GM21529 (cell line): ENCODE results near the gene SUPT3H.

Experiments
- ATAC-seq: cut with Tn5 transposase; IDR thresholded peaks from one replicate; pipeline ENCODE4 v1.9.1; 2021; ENCODE audit not compliant: unreplicated experiment

The SUPT3H gene

DNA sequence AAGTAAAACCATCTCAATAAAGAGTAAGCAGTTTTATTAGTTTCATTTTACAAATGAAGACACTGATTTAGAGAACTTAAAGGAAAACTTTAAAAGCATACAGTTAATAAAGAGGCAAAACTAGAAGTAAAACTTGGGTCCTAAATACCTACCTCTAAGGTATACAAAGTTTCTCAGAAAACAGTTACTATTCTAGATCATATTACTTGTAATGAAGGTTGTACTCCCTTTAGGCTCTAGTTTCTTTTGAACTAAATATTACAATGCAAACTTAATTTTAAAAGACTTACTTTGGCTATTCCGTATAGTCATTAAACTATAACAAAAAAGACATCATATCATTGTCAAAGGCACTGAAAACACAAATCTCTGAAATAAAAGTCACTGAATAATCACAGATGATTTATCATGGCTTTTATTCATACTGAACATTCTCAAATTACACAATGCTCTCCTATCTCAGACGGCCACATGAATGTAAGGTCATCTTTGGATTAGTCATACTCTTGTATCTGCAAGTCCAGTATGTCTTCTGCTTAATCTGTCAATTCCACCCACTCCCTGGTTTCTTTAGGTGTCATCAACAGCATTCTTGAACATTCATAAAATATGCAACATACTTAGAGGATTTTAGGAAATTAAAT lies 411.2 kb downstream of the SUPT3H start:
- no peak for ATAC-seq

DNA sequence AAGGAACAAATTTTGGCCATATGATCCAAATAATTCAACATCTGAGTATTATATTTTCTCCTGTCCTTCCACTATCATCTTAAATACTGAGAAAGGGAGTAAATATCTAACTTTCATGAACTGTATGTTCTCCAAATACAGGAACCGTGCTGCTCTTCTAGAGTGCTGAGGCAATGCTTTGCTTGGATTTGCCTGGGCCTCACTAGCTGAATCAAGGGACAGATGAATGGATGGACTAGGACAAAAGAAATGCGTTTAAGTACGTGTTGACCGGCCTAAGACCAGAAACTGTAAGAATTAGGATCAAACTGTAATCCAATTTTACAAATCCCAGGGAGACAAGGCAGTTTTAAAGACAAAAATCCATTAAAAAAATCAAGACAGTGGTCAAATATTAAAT lies 412.0 kb downstream of the SUPT3H start:
- no peak for ATAC-seq

DNA sequence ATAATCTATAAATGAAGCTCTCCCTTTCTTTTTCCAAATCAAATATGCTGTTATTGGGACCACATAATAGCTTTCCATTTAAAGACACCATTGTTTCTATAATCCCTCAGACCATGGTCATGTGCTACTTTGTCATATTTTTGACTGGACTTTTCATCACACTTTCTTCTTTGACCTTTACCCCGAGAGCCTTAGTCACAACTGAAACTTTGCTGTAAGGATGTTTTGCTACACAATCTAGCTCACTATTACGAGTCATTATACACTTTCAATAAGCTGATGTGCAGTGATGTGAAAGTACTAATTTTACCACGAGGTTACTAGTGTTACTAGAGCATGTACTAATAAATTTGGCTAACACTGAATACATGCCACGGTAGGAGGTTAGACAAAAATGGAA lies 416.8 kb downstream of the SUPT3H start:
- no peak for ATAC-seq

DNA sequence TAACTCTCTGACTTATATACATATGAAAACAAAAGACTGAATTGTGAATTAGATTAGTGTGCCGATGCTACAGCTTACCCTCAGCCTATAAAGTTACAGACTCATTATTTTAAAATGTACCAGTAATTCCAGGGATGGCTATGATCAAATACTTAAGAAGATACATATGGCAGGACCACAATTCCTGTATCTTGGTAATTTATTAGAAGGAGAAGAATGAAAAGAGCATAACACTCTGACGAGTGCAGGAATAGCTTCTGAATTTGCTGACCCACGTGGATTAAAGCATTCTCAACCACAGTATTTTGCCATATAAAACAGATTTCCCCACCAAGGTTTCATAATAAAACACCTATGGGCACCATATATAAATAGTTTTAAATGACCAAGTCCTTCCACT lies 418.1 kb downstream of the SUPT3H start:
- ATAC-seq: no peak

DNA sequence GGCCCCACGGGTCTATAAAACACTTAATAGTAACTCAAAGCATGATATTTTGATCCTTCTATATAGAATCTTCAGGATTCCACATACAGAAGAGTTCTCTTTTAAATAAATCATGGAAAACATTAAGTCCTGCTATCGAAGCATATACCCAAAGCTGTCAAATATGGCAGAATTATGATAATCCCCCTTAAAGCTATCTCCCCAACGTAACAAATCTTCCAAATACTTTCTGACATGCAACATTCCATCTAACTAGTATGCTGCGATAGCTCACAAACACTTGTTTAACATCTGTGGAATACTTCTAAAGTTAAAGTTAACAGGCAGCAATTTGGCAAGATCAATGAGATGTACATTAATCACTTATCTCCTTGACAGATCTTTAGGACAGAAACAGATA lies 420.6 kb downstream of the SUPT3H start:
- ATAC-seq: no peak

- ATAC-seq: no peak
These were observed 421.3 kb downstream of the SUPT3H start for GRCh38 chr6:44956396-44956795.

- ATAC-seq: no peak
These were observed 422.6 kb downstream of the SUPT3H start for GRCh38 chr6:44955145-44955544.

DNA sequence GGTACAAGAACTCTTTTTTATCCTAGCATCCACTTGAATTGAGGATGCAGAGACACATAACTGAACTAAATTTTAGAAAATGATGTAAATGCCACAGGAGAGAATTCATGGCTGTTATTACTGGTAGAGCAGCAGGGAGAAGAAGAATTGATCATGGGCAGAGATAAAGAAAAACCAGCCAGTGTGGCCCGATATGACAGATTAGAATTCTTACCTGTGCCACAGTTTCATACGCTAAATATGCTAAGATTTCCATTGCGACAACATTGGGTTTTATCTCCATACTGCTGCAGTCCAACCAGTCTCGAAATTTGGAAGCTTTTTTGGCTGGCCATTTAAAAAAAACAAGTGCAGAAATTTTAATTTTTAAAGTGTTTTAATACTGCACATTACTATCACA lies 423.5 kb downstream of the SUPT3H start:
- ATAC-seq: no peak

DNA sequence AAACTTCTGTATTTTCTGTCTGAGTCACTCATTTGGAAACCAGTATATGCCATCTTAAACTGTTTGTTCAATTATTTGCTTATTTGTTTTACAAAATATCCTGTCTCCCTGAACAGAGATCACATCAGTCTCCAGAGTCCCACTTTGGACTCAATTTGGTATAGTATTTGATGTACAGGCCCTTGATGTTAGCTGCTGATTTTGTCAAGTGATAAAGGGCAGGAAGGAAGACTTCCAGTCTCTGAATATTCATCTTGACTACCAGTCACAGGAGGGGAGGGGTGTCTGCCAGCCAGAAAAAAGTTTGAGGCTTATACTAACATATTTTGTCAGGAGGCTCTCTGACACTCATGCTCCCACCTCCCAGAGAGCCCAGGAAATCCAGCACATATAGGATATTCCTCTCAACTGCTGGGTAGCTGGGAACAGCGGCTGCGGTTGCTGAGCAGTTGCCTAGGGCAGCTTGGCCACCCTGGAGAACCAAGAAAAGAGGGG lies 426.4 kb downstream of the SUPT3H start:
- ATAC-seq: no peak

- no peak for ATAC-seq
These were observed 428.0 kb downstream of the SUPT3H start for GRCh38 chr6:44949596-44950201.

DNA sequence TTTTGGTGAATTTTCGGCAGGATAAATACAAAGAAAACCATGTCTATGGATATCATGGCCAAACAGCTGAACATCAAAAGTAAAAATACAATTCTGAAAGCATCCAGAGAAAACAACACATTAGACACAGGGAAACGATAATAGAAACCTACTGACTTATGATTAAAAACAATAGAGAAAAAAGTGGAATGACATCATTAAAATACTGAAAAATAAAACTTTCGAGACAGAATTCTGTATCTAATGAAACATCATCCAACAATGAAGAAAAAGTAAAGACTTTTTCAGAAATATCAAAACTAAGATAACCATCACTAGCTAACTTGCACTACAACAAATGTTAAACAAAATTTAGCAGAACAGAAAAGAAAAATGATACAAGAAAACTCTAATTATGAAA lies 434.2 kb downstream of the SUPT3H start:
- ATAC-seq: no peak

DNA sequence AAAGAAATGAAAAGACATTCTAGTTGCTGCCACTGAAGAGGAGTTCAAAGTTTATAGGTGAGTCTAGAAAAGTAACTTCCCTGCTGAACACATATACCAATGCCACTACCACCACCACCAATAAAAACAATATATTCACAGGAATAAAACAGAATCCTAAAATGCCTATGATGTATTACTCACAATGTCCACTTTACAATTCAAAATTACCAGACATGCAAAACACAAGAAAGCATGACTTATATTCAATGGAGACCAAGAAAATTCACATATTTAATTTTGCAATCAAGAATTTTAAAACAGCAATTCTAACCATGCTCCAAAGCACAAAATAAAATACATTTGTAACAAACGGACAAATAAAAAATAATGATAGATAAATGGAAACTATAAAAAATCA lies 434.9 kb downstream of the SUPT3H start:
- ATAC-seq: no peak

DNA sequence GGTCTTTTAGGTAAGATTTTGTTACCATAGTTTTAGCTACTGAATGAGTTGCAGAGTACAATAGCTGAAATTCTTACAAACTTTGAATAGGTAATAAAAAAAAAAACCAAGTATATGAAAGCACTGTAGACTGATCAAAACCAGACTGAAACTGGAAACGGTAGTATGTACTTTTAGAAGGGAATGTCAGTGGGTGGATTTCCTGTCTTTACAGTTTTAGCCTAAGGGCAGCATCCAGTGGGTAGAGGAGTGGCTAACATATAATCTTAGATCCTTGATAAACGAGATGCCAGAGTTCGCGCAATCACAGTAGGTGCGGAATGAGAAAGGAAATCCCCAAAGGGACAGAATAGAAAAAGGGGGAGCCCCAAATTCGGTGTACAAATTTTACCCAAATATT lies 435.5 kb downstream of the SUPT3H start:
- no peak for ATAC-seq

GRCh38 chr6:44940367-44940766 lies 437.4 kb downstream of the SUPT3H start:
- ATAC-seq: no peak

DNA sequence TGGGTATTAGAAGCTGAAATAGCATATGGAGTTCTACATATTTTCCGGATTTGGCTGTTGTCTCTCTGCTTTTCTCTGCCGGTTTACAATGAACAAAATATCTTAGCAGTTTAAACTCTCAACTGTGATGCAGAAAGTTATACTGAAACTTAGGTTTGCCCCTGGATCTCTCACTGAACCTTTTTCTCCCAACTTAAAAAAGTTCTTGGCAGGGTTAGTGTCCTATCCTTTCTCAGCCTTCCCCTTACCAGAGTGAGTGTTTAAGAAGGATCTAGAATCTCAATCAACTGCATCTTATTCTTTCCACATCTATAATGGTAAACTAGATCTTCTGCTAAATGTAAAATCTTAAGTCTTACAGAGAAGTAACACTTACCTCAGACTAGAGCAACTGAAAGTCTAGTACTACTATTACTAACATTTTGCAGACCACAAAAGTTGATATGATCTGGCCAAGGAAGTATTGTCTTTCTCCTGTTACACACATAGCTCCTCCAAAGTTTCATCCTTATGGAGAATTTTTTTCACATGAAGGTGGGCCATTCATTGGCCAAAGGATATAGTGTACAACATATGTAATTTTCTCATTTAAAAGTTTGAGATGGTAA lies 441.9 kb downstream of the SUPT3H start:
- no peak for ATAC-seq

DNA sequence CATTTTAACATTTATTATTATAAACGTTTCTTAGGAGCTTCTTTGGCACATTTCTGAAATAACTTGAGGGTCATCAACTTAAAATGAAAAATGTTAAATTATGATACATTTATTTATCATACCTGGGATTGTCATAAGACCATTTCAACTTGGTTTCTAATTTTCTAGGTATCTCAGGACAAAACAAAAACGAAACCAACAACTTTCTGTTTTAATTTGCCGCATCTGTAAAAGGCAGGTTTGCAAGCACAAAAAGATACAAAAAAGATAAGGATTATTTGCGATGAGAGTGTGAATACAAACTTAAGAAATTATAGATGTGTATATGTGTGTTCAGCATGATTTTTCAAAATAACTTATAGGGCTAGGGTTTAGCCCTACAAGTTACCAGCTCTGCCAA lies 444.6 kb downstream of the SUPT3H start:
- no peak for ATAC-seq

GRCh38 chr6:44932651-44933091 lies 445.1 kb downstream of the SUPT3H start:
- ATAC-seq: no peak

- no peak for ATAC-seq
These were observed 446.3 kb downstream of the SUPT3H start for GRCh38 chr6:44931385-44931784.

GRCh38 chr6:44926556-44926955 lies 451.2 kb downstream of the SUPT3H start:
- ATAC-seq: no peak

DNA sequence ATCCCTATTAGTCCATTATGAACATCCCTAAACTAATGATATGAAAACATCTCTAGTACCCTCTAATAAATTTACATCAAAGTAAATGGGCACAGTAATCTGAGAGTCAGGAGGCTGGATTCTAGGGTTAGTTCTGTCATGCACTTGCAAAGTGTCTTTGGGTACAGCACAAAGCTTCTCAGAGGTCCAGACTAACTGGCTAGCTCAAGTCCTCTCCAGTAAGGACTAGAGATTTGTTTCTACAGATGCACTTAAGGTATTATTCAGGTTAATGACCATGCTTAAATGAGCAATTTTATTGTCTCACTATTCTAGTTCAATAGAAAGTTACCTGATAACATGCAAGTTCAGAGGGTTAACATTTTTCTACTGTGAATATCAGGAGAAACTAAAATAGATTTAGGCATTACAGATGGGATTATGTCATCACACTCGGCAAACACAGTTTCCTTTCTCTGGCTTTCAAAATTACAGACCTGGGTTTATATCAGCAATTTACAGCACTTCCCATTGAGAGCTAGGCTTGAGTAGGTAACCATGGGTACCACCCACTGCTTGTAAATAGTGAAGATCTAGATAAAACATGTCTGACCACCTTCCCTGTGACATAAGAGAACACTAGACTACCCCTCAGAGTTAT lies 452.5 kb downstream of the SUPT3H start:
- no peak for ATAC-seq

GRCh38 chr6:44923444-44923843 lies 454.3 kb downstream of the SUPT3H start:
- no peak for ATAC-seq

GRCh38 chr6:44921798-44922197 lies 455.9 kb downstream of the SUPT3H start:
- no peak for ATAC-seq
